SU-DHL-6 (cell line): ENCODE results near the gene TFRC.
"Not testable (repeated sequence)": the region's sequence is repeated elsewhere in the genome, so short reads cannot be mapped to it uniquely, and the experiment has no call there.

ENCODE experiments used
- CTCF ChIP-seq: fragments of 200-600 bp; sonication (generic); IDR thresholded peaks from one replicate; pipeline ENCODE4 v1.5.1; 2017; ENCODE audit warnings: antibody characterized with exemption, mild to moderate bottlenecking, low read length, moderate library complexity; ENCODE audit not compliant: insufficient read depth, poor library complexity, severe bottlenecking
- EZH2phosphoT487 ChIP-seq: fragments of 200-600 bp; sonication (generic), shearing (Covaris generic); conservative IDR thresholded peaks from 2 replicates; pipeline ENCODE4 v1.6.1; 2018; ENCODE audit warnings: mild to moderate bottlenecking, antibody characterized with exemption, low read length, moderate library complexity, mixed read lengths

- not testable (repeated sequence) for TF ChIP-seq CTCF, EZH2phosphoT487
Measured at GRCh38 chr3:196019576-196019975, 62.3 kb downstream of the TFRC start.
